Loucy (cell line): Measurements from ENCODE around the gene SHPK.

Experiments used
- CTCF ChIP-seq: fragments of 200-600 bp; sonication (generic); conservative IDR thresholded peaks from 2 replicates; pipeline ENCODE4 v1.5.1; 2014; ENCODE audit warnings: mild to moderate bottlenecking, antibody characterized with exemption, low read length
- EZH2phosphoT487 ChIP-seq: fragments of 200-600 bp; IDR thresholded peaks from 2 replicates; pipeline ENCODE4 v1.6.1; 2018; ENCODE audit warnings: antibody characterized with exemption, mild to moderate bottlenecking, moderate library complexity, borderline replicate concordance

- TF ChIP-seq EZH2phosphoT487: no peak
- no peak for TF ChIP-seq CTCF
Measured at GRCh38 chr17:3583456-3583855, 52.6 kb downstream of the SHPK start.
